HG02870 (cell line): ENCODE data around the gene KLHL3.

ENCODE experiments used
- ATAC-seq: cut with Tn5 transposase; IDR thresholded peaks from one replicate; pipeline ENCODE4 v1.9.1; 2021; ENCODE audit warnings: mild to moderate bottlenecking, moderate library complexity; ENCODE audit not compliant: unreplicated experiment

KLHL3 gene

DNA sequence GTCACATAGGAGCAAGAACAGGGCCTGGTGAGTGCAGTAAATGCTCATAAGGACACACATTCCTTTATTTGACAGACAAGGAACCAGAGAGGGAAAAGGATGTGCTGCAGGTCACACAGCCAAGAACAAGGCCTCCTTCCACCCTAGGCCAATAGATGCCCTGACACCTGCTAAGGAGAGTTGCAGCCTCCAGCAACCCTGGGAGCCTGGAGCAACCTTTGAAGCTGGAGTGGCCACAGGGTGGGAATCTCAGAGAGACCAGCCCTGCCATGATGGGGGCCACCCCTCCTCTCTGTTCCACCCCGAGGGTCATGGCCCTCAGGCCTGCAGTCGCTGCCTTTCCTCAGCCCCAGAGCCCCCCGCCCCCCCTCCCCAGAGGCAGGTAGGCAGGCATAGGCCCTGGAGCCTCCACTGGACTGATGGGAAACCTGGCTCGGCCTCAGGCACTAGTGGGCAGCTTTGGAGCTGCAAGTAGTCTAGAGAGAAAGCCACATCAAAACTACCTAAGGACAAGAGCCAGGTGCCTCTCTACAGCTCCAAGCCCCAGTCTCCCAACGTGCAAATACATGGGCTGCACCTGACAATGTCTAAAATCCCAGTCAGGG is 120.6 kb downstream of the KLHL3 start:
- no peak for ATAC-seq

DNA sequence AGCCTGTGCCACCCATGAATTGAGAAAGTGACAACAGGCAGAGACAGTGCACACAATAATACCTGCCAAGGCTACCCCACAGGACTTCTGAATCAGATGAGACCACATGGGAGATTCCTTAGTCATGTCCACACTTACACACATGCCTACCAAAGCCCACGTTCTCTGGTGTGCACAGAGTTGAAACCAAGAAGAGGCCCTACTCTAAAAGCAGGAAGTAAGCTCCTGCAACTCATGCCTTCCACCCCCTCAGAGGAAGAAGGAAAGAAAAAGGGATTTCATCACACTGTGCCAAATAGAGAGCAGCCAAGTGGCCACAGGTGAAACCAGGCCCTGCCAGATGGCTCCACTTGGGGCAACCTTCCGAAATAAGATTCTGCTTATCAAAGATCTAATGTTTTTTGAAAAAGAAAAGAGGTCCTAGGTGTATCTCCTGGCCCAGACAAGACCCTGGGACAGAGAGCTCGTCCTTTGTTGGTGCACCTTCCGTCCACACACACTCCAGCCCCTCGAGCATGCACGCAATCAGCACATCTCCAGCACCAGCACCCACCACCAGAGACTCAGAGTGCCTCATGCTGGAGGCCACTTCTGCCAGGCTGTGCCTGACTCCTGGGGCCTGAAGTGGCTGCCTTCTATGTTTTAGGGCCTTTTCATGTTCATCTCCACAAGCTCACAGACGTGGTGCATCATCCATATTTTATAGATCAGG is 122.2 kb downstream of the KLHL3 start:
- no peak for ATAC-seq

DNA sequence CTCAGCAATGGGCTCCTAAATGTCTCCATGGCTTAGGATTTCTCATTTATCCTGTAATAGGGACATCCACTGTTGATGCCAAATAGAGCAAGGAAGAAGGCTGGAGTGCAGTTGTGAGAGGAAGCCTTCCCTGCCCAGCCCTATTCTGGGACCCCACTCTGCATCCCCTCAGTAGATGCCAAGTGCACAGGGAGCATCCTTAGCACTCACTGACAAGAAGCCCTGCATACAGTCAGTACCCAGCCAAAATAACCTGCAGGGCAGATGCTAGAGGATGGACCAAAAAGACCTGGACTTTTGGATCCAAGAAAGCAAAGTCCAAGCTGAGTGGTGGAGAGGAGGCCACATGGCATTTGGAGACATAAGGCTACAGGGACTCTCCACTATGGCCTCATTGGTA is 123.3 kb downstream of the KLHL3 start:
- ATAC-seq, result no peak

DNA sequence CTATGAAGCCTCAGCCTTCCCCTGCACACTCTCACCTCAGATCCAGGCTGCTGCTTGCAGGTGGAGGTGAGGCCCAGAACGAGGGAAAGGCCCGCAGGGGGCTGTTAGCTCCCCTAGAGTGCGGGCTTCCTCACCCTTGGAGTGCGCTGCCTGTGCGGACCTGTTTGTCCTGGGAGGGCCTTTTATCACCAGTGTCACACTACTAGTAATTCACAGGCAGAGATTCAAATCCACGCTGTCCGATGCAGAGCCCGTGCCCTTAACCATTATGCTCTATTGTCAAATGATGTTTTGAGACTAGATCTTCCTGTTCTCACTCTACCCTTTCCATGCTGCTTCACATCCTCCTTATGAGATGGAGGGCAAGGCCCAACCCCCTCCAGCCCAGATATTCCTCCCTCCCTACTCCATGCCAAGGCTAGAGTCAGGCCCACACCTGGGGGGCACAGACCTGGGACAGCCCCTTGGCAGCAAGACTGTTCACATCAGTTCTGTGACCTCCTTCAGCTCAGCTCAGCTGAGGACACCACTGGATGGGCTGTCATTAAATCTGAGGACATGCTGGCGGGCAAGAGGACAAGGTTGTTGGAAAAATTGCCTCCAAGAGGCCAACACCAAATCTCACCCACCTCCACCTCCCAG is 124.0 kb downstream of the KLHL3 start:
- ATAC-seq, result no peak

DNA sequence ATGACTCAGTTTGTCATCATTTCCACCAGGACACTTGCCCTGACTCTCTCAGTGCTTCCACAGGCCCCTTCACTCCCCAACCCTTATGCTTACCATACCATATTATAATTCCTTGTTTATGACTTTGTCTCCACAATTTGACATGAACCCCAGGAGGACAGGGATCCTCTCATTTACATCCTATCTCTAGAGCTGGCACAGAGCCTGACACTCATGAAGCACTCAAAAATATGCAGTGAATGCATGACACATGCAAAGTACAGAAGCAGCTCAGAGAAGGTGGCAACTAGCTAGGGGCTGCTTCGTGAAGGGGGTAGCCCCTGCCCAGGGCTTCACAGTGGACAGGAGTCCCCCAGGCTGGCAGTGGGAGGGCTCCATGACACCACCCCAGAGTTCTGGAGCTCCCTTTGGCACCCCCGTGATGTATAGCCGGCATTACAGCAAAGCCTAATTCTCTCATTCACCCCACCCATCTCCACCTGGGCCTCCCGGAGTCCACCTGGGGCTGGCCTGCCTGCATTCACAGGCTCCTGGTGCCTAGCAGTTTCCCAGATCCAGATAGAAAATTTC is 124.8 kb downstream of the KLHL3 start:
- no peak for ATAC-seq

DNA sequence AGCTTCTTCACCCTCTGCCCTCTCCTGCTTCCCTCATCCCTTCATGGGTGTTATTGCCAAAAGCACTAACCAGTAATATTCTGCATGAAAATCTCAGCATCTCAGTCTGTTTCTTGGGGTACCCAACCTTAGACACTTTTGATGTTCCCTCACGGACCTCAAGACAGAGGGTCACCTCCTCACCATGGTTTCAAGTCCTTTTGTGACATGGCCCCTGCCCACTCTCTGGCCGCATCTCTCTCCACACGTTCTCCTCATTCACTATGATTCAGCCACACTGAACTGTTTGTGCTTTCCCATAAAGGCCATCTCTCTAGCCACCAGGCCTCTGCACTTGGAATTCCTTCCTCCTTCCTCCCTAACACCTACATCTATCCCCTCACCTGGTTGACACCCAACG is 125.3 kb downstream of the KLHL3 start:
- ATAC-seq, result no peak

DNA sequence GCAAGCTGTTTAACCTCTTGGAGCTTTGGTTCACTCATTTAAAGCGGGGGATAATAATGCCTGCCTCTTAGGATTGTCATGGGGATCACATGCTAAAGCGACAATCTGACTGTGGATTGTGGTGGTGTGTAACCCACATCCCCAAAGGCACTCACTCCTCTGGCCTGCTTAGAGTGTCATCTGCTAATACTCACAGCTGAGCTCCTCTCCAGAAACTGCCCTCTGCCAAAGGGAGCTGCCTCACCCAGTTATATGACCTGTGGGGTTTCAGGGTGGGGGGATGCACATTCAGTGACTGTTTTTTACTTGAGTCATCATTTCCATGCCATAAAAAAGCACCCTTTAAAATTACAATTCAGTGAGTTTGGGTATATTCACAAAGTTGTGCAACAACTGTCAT is 126.8 kb downstream of the KLHL3 start:
- ATAC-seq, result no peak

DNA sequence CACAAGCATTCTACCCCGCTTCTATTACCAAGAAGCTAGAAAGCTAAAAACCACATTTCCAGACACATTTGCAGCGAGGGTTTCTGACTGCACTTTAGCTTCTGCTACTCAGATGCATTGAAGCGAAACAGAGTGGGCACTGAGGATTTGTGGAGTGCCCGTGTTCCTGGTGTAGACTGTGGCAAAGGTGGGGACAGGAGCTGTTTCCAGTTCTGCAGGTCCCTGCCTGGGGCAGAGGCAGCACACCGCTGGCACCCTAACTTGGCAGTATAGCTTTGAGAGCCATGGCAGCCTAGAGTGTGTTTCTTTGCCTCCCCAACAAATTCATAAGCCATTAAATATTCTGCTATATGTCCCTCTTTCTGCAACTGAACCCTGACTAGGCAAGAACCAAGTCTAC is 128.1 kb downstream of the KLHL3 start:
- ATAC-seq, result no peak

DNA sequence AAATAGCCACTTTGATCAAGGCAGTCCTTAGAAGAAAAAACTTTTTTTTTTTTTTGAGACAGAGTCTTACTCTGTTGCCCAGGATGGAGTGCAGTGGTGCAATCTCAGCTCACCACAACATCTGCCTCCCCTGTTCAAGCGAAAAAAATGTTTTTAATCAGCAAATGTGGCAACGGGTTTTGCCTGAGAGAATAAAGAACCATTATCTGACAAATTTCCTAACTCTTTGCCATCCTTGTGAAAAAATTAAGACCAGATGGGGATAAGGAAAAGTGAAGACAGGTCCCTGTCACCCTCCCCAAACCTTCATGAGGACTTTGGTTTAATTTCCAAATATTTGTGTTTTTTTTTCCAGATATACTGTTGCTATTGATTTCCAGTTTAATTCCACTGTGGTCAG is 129.5 kb downstream of the KLHL3 start:
- no peak for ATAC-seq

DNA sequence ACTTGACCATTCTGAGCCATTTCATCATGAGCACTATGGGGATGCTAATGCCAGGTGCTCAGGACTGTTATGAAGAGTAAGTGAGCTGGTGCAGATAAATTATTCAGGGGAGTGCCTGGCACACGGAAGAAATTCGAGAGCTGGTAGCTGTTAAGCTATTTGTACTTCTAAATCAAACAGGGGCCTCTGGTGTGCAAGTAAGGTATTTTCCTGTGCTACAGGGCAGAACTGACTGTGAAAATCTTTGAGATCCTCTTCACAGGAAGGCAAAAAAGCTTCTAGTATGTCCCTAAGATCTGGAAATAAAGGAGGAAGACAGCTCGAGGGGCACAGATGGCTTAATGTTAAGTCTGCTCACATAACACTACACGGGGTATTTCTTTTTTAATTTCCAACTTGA is 130.5 kb downstream of the KLHL3 start:
- no peak for ATAC-seq

DNA sequence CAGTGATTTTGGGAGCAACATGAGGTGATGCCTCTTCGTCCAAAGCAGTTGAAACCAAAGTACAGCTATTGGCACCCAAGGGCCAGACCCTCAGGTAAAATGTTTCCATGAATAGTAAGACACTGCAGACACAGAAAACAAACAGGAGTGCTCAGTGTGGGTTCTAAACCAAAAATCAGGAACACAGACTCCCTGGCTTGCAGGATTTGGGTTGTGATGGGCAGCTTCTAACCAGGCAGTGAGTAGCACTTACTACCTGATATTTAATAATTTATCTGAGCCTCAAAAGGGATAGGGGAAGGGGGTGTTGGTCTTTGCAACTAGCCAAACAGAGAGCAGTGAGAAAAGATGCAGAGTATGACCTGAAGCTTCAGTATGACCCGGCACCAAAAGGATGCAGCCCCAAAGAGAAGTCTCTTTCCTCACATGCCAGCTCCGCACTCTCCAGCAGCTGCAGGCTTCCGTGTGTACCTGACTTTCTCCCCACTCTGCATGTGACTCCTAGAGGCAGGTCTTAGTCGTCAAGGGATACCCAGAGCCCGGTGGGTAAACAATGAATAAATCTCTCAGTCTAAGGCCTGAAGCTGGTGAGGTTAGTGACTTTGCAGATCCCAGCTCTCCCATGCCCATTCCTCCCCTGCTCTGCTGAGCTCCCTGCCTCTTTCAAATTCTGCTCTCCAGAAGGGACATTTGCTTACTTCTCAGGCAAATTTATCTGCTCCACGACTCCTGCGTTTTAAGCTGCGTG is 131.4 kb downstream of the KLHL3 start:
- no peak for ATAC-seq

DNA sequence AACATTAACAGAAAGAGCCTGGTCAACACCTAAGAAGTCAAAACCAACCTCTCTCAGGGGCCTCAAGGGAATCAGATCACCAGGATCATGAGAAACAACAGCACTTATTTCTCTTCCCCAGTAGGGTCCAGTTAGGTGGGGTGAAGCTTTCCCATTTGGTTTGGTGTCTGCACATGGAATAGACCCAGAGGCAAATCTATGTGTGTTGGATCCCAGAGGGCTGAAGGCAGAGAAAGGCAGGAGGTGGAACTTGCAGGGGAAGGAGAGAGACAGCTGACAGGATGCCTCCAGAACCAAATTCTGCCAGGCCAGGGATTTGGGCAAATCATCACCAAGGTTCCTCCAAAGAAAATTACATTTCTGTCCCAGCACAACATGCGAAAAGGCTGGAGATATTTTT is 132.0 kb downstream of the KLHL3 start:
- no peak for ATAC-seq

DNA sequence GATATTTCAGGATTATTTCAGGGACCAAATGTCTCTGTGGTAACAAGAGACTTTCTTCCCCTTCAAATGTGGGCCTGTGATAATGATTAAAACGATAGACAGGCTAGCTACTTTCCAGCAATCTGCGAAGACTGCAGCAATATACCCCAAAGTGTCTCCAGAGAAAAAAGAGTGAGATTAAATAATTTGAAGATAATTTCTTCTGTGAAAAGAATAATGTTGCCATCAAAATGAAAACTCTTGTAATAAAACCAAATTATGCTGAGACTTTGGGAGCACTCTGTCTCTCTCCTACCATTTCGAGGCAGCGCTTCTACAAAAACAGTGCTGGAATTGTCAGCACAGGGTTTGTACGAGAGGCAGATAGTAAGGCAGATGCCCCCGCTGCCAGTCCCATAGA is 132.5 kb downstream of the KLHL3 start:
- no peak for ATAC-seq

DNA sequence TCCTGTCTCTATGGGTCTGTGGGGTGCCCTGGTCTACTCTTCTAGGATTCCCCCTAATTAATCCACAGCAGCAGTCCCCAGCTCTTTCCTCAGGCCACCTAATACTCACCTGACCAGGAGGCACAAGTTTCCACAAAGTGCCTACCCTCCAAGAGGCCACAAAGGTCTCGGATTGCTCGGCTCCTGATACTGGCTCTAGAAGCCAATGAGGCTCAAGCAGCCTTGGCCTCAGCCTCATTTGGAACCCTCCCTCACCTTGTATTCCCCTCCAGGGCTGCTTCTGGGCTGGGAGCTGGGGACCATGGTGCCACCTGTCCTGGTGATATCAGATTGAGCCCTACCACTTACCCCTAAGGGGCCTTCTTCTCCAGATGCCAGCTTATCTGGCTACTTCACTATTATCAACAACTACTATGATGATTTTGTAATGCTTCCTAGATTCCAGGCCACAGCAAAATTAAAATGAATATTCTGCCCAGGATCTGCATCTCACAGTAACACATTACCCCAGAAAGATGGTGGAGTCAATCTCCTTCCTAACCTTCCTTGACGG is 133.1 kb downstream of the KLHL3 start:
- ATAC-seq, result no peak

DNA sequence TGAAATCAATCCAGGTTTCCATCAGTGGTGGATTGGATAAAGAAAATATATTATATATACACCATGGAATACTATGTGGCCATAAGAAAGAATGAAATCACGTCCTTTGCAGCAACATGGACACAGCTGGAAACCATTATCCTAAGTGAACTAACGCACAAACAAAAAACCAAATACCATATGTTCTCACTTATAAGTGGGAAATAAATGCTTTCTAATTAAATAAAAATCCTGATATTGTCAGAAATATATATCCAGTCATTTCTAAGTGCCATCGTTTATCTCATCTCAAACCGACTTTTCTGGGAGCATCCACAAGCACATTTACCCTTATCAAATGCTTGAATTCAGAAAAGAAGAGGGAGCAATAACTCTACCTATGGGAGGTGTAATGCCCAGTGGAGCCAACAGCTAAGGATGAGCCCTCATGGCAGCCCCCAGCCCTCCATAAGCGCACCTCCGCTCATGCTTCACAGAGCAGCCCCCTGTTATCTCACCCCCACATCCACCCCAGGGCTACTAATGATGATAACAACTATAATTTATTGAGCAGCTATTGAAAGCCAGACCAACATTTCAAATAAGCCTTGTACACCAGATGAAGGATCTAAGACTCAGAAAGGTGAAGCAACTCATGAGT is 135.0 kb downstream of the KLHL3 start:
- no peak for ATAC-seq

DNA sequence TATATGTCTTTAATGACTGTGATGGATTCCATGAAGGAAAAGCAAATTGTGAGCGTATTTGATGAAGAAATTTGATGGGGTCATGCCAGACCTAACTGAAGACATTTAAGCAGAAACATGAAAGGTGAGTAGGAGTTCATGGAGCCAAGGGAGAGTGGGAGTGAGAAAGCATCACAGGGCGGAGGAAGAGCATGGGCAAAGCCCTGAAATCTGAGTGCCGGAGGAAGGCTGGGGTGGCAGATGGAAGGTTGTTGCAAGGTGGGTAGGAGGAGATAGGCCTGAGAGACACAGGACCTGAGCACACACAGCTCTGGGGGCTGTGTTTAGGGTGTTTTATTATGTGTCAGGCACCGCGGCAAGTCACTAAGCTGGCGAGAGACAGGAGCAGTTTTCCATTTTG is 136.4 kb downstream of the KLHL3 start:
- ATAC-seq, result no peak

DNA sequence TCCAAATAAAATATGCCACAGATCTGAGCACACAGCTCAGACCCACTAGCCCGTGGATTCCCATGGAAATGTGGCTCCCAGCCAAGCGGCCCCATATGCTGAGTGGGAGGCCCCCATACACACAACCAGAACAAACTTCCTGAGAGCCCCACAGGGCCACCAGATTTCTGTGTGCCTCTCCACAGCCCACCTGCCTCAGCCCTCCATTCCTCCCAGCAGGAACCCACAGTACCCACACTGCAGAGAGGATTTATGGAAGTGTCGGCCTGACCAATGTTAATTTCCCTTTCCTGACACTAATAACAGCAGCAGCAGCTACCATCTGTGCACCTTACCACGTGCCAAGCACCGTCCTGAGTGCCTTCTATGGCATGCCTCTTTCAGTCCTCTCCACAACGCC is 137.5 kb downstream of the KLHL3 start:
- no peak for ATAC-seq

DNA sequence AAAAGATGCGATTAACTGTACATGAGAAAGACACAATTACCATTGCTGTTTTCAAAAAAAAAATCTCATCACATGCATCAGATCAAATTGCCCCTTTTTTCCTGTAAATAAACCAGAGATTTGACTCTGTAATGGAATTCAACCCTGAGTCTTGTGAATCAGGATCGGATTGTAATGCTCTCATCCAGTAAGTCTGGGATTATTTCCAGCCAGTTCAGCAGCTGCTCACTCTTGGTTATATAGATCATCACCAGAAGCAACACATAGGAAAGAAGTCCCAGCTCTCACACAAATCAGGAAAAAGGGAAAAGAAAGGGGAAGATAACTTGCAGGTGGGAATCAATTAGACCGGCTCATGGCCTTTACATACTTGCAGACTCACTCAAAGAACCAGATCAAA is 138.9 kb downstream of the KLHL3 start:
- no peak for ATAC-seq

DNA sequence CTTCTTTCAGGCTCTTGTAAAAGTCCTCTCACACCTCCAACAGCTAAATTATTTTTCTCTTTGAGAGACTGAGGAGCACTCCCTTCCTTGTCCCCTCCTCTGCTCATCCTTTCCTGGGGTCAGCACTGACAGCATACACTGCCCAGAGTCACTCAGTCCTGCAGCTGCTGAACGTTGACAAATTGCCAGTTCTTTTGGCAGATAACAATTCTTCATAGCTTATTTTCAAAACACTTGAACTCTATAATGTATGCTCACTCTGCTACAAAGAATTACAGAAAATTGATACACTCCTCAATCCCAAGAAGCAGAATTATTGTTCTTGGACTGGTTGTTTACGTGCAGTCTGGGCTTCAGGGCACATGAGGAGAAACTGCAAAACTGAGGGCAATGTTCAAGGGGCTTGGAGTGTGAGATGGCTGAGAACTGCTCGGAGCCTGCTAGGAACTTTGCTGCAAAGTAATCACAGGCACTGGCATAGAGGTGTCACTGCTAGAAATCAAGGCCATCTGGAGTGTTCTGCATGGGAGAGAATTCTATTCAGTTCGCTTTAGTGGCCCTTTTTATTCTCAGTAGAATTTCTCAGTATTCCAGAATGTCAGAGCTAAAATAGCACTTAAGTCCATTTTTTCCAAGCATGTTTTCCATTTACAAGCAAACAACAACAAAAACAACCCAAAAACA is 140.4 kb downstream of the KLHL3 start:
- no peak for ATAC-seq

DNA sequence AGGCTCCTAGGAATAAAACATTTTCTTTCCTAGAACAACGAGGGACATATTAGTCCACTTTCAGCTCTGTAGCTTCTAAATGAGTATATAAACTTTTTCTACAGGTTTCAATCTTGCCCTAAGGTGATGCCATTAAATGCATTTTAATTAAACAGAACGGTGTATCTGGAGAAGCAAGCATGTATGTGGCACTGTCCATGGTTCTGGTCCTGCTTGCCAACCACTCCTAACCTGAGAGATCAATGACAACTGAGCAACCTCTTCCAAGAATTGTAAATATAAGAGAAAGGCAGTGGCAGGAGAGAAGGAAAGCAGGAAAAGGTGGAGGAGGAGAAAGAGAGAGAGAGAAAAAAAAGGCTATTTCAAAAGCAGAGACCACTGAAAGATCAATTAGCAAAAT is 141.2 kb downstream of the KLHL3 start:
- ATAC-seq, result no peak
